Gastroesophageal sphincter (tissue), 4 donors: ENCODE results near the gene DOCK2. TPM values are rescaled to one million over a fixed set of nuclear protein-coding genes. Genes with fewer than 3 reads are reported as not detected.

ENCODE experiments used
- ATAC-seq: fragments of 150-250 bp; one replicate; pipeline ENCODE4 v1.9.1; 2016; ENCODE audit warnings: mild to moderate bottlenecking, moderate library complexity
- H3K27ac ChIP-seq, 4 donors: fragments of 200-600 bp; sonication (generic) in 3 of 4; 1 replicate in 3 of 4; 2 replicates in 1 of 4; pipeline ENCODE4 v1.5.1; 2016 to 2019
- H3K27me3 ChIP-seq: fragments of 200-600 bp; sonication (generic); one replicate; pipeline ENCODE4 v1.5.1; 2019
- H3K36me3 ChIP-seq, 2 donors: fragments of 200-600 bp; sonication (generic); one replicate each; pipeline ENCODE4 v1.5.1; 2019; ENCODE audit warnings: control low read depth in 1 of 2
- H3K4me1 ChIP-seq, 3 donors: fragments of 200-600 bp; sonication (generic); 1 replicate in 2 of 3; 2 replicates in 1 of 3; pipeline ENCODE4 v1.5.1; 2016 to 2019; ENCODE audit warnings: control low read depth in 2 of 3
- H3K4me3 ChIP-seq, 2 donors: fragments of 200-600 bp; sonication (generic); one replicate each; pipeline ENCODE4 v1.5.1; 2019; ENCODE audit warnings: mild to moderate bottlenecking in 1 of 2, moderate library complexity in 1 of 2
- H3K9me3 ChIP-seq, 3 donors: fragments of 200-600 bp; sonication (generic); one replicate each; pipeline ENCODE4 v1.5.1; 2017 to 2019; ENCODE audit warnings: control low read depth in 2 of 3
- EP300 ChIP-seq: sonication (generic); formaldehyde crosslinking; IDR thresholded peaks from one replicate; pipeline ENCODE4 v1.6.1; 2017; ENCODE audit warnings: antibody characterized with exemption, mild to moderate bottlenecking
- POLR2A ChIP-seq, 2 donors: fragments of 450-650 bp; IDR thresholded peaks; one replicate each; pipeline ENCODE4 v1.6.1; 2017; ENCODE audit warnings: antibody characterized with exemption in 2 of 2, mild to moderate bottlenecking in 2 of 2, moderate library complexity in 1 of 2
- POLR2AphosphoS5 ChIP-seq: sonication (generic); formaldehyde crosslinking; IDR thresholded peaks from one replicate; pipeline ENCODE4 v1.6.1; 2017; ENCODE audit warnings: antibody characterized with exemption
- WGBS, 2 donors: methylation state at CpG; one replicate each; pipeline ENCODE4 v1.1.5; 2018; ENCODE audit warnings: low coverage in 1 of 2; 5-methylcytosine and 5-hydroxymethylcytosine counted together
- total RNA-seq, 4 donors: library from RNA; depleted of rRNA; stranded (reverse); fragments of >200 nt; gene quantifications; one replicate each; pipeline ENCODE4 v1.1.0, GENCODE V29; 2016
- TF ChIP-seq, protein P1 (sequence below), 4 experiments: fragments of 200-600 bp in 2 of 4; fragments of 450-650 bp in 2 of 4; sonication (generic) in 1 of 4; IDR thresholded peaks; one replicate each; pipeline ENCODE4 v1.5.1; 2017 to 2019; ENCODE audit warnings: antibody characterized with exemption in 4 of 4, mild to moderate bottlenecking in 2 of 4, moderate library complexity in 2 of 4

Gene DOCK2
- total RNA-seq, 4 donors from 2014 or later = 9.3 to 20.6 (median 11.8) TPM

DNA sequence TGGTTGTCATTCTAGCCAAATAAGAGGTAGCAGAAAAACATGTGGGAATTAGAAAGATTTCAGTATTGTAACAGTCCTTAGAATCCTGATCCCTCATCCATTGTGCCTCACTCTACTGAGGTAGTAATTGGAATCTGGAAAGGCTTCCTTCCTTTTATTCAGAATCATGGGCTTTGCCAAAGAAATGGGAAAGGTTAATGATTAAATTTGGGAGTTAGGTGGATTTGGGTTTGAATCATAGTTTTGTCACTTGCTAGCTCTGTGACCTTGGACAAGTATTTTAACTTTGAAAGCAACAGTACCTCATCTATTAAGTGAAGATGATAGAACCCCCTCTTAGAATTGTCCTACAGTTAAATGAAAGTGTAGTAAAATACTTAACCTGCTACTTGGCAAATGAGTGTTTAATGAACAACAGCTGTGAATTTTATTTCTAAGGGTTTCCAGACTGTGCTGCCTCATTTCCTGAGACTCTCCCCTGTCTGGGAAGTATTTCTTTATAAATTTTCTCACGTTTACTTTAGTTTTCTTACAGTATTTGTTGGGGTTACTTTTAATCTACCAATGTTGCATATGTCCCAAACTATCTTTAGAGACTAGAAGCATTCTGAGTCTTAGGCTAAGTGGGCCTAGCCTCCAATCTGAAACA, 41.8 kb upstream of the DOCK2 start:
- WGBS, 2 donors = 46 to 67% methylated on average over 1 of the region's 1 CpG

DNA sequence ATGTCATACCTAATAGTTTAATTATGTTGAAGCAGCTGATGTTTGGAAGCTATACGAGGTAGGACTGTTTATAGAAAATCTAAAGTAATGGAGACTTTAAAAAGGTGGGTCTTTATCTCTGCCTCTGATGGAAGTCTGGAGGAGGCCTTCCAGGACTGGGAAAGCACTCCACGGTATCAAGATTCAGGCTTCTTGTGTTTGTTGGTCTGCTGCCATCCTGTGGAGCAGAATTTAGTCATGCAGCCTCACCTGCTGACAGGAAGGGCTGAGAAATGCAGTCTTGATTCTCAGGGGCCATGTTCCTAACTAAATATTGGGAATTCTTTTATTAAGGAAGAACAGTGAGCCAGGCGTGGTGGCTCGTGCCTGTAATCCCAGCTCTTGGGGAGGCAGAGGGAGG, 37.6 kb upstream of the DOCK2 start:
- H3K9me3 ChIP-seq = no peaks in the 10 kb centered on the region
- no peak for ATAC-seq
- H3K27ac ChIP-seq = no peak overlapping the region
- H3K27me3 ChIP-seq = no peaks in the 10 kb centered on the region
- H3K4me3 ChIP-seq = no peak overlapping the region
- H3K4me1 ChIP-seq = no peaks in the 10 kb centered on the region
- TF ChIP-seq EP300 (no peak), POLR2A (IDR thresholded peaks at IDR 0.05) (no peak)
- TF ChIP-seq, protein P1, sequence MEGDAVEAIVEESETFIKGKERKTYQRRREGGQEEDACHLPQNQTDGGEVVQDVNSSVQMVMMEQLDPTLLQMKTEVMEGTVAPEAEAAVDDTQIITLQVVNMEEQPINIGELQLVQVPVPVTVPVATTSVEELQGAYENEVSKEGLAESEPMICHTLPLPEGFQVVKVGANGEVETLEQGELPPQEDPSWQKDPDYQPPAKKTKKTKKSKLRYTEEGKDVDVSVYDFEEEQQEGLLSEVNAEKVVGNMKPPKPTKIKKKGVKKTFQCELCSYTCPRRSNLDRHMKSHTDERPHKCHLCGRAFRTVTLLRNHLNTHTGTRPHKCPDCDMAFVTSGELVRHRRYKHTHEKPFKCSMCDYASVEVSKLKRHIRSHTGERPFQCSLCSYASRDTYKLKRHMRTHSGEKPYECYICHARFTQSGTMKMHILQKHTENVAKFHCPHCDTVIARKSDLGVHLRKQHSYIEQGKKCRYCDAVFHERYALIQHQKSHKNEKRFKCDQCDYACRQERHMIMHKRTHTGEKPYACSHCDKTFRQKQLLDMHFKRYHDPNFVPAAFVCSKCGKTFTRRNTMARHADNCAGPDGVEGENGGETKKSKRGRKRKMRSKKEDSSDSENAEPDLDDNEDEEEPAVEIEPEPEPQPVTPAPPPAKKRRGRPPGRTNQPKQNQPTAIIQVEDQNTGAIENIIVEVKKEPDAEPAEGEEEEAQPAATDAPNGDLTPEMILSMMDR (IDR thresholded peaks at IDR 0.05) = no peak
- peaks cover 0 to 99% of the 10 kb centered on the region in 2 donors for H3K36me3 ChIP-seq
- WGBS, 2 donors = 72 to 90% methylated on average over 2 to 4 of the region's 4 CpGs

More for the DNA sequence above, 41.8 kb upstream of the DOCK2 start:
- H3K27me3 ChIP-seq = no peaks in the 10 kb centered on the region
- H3K9me3 ChIP-seq = no peaks in the 10 kb centered on the region
- no peak for TF ChIP-seq POLR2AphosphoS5
- no peak for TF ChIP-seq EP300
- TF ChIP-seq, protein P1 (IDR thresholded peaks at IDR 0.05) = no peak
- no peak for TF ChIP-seq POLR2A (IDR thresholded peaks at IDR 0.05)
- H3K36me3 ChIP-seq = peaks cover 0 to 97% of the 10 kb centered on the region in 2 donors
- H3K4me1 ChIP-seq = no peaks in the 10 kb centered on the region
- no peak for ATAC-seq
- H3K4me3 ChIP-seq = no peak overlapping the region
- no peak overlapping the region for H3K27ac ChIP-seq

GRCh38 chr5:169602535-169602934, 34.5 kb upstream of the DOCK2 start:
- peaks cover 0 to 75% of the 10 kb centered on the region in 2 donors for H3K36me3 ChIP-seq
- H3K27me3 ChIP-seq = no peaks in the 10 kb centered on the region
- H3K4me1 ChIP-seq = no peaks in the 10 kb centered on the region
- ATAC-seq = no peak
- H3K9me3 ChIP-seq = no peaks in the 10 kb centered on the region
- no peak for TF ChIP-seq EP300
- no peak for TF ChIP-seq POLR2A (IDR thresholded peaks at IDR 0.05)
- TF ChIP-seq POLR2AphosphoS5 = no peak
- TF ChIP-seq, protein P1 (IDR thresholded peaks at IDR 0.05) = no peak
- H3K4me3 ChIP-seq = no peak overlapping the region
- H3K27ac ChIP-seq = no peak overlapping the region

GRCh38 chr5:169606279-169606678, 30.8 kb upstream of the DOCK2 start:
- no peak for TF ChIP-seq EP300
- no peak for TF ChIP-seq POLR2AphosphoS5
- no peak for TF ChIP-seq POLR2A (IDR thresholded peaks at IDR 0.05)
- TF ChIP-seq, protein P1 (IDR thresholded peaks at IDR 0.05) = no peak
- 86 to 88% methylated on average over 3 of the region's 3 CpGs for WGBS, 2 donors
- Histone ChIP-seq H3K9me3 (peaks cover 0 to 15% (median 0%) of the 10 kb centered on the region in 3 donors), H3K4me3 (no peak overlapping the region), H3K36me3 (peaks cover 0 to 39% of the 10 kb centered on the region in 2 donors), H3K4me1 (no peaks in the 10 kb centered on the region), H3K27me3 (no peaks in the 10 kb centered on the region), H3K27ac (no peak overlapping the region)
- no peak for ATAC-seq

- Histone ChIP-seq H3K4me3 (no peak overlapping the region), H3K27ac (no peak overlapping the region), H3K27me3 (no peaks in the 10 kb centered on the region), H3K4me1 (no peaks in the 10 kb centered on the region), H3K36me3 (peaks cover 0 to 23% of the 10 kb centered on the region in 2 donors), H3K9me3 (peaks cover 0 to 15% (median 0%) of the 10 kb centered on the region in 3 donors)
- TF ChIP-seq EP300 (no peak), POLR2AphosphoS5 (no peak), POLR2A (IDR thresholded peaks at IDR 0.05) (no peak)
- TF ChIP-seq, protein P1 (IDR thresholded peaks at IDR 0.05) = no peak
- ATAC-seq = no peak
- 70 to 94% methylated on average over 2 of the region's 2 CpGs for WGBS, 2 donors
Measured at GRCh38 chr5:169607882-169608281, 29.2 kb upstream of the DOCK2 start.
